H1 (cell line): ENCODE measurements around the gene RGS16. TPM values are rescaled to one million over a fixed set of nuclear protein-coding genes. Genes with fewer than 3 reads are reported as not detected.

Experiments used
- CEBPB ChIP-seq: IDR thresholded peaks from 2 replicates; pipeline ENCODE4 v1.6.1; 2012; ENCODE audit warnings: low read depth, low read length
- CHD1 ChIP-seq: IDR thresholded peaks from 2 replicates; pipeline ENCODE4 v1.6.1; 2012; ENCODE audit warnings: low read depth, low read length, improper control_type of control experiment
- EZH2 ChIP-seq: fragments of 200-600 bp; sonication (generic); IDR thresholded peaks from 2 replicates; pipeline ENCODE4 v1.7.1; 2012; ENCODE audit warnings: low read depth, mild to moderate bottlenecking, moderate library complexity, low read length, inconsistent platforms; ENCODE audit not compliant: severe bottlenecking
- PHF8 ChIP-seq: fragments of 200-600 bp; sonication (generic); conservative IDR thresholded peaks from 2 replicates; pipeline ENCODE4 v1.7.1; 2012; ENCODE audit warnings: low read depth, mild to moderate bottlenecking, inconsistent platforms, low read length, moderate library complexity
- SP1 ChIP-seq: IDR thresholded peaks from 2 replicates; pipeline ENCODE4 v1.6.1; 2011; ENCODE audit warnings: low read depth, low read length
- YY1 ChIP-seq: IDR thresholded peaks from 2 replicates; pipeline ENCODE4 v1.6.1; 2011; ENCODE audit warnings: low read depth, mild to moderate bottlenecking, low read length
- polyA plus RNA-seq, 7 experiments: library from polyadenylated mRNA; depleted of rRNA in 3 of 7; stranded (reverse) in 5 of 7; unstranded in 2 of 7; fragments of >200 nt in 5 of 7; fragments of 200-250 nt in 2 of 7; gene quantifications; 1 replicate in 5 of 7; 2 replicates in 1 of 7; 4 replicates in 1 of 7; pipeline versions ENCODE4 v1.2.1 to v1.2.3, GENCODE V29; 2011 to 2013; ENCODE audit warnings: missing spikeins in 2 of 7, mixed read lengths in 2 of 7
- total RNA-seq: library from RNA; stranded (reverse); fragmentation: NEBNext Ultra II Directional; extraction: Animal tissue kit (Norgen Biotek cat#: 25700); gene quantifications from 2 replicates; pipeline ENCODE4 v1.2.1, GENCODE V29; 2021
- TF ChIP-seq, protein P1 (sequence below): fragments of 300-600 bp; sonication (generic); IDR thresholded peaks from 2 replicates; pipeline ENCODE4 v1.7.1; 2012; ENCODE audit warnings: low read length, moderate library complexity, mild to moderate bottlenecking, inconsistent platforms; ENCODE audit not compliant: insufficient replicate concordance

RGS16 gene
- total and polyA plus RNA-seq, 2 of the 8 experiments (the other 6 are each of a cell fraction or from before 2014, with no cell fraction given): 5.7 to 9.8 TPM

DNA sequence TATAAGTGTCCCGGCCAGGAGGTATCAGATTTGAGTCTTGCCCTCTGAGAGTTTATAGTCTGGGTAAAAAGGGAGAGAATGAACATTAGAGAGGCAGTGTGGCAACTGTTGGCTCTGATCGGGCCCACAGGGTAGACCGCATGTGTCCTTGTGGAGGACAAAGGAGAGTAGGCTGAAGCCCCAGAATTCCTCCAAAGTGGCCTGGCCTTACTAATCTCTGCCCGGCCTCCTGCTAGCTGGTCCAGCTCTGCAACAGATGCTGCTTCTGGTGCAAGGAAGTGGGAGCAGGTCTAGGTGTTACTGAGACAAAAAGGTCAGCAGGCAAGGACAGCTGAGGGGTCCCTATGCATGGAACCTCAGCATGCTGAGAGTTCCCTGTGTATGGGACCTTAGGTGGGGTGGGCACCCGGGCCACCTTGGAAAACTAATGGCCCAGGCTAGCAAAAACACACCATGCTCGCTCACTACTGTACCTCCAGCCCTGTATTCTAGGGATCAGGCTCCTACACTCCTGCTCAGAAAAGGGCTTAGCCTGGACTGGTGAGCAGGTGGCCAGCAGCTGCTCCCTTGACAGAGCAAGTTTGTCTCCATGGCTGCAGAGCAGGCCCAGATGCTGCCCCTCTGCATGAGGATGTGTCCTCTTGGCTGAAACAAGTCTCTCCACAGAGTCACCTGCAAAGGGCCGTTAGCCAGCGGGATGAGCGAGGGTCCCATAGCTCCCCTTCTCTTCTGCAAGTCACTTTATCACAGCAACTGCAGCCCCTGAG is 30.3 kb upstream of the RGS16 start (continued):
- TF ChIP-seq, protein P1, sequence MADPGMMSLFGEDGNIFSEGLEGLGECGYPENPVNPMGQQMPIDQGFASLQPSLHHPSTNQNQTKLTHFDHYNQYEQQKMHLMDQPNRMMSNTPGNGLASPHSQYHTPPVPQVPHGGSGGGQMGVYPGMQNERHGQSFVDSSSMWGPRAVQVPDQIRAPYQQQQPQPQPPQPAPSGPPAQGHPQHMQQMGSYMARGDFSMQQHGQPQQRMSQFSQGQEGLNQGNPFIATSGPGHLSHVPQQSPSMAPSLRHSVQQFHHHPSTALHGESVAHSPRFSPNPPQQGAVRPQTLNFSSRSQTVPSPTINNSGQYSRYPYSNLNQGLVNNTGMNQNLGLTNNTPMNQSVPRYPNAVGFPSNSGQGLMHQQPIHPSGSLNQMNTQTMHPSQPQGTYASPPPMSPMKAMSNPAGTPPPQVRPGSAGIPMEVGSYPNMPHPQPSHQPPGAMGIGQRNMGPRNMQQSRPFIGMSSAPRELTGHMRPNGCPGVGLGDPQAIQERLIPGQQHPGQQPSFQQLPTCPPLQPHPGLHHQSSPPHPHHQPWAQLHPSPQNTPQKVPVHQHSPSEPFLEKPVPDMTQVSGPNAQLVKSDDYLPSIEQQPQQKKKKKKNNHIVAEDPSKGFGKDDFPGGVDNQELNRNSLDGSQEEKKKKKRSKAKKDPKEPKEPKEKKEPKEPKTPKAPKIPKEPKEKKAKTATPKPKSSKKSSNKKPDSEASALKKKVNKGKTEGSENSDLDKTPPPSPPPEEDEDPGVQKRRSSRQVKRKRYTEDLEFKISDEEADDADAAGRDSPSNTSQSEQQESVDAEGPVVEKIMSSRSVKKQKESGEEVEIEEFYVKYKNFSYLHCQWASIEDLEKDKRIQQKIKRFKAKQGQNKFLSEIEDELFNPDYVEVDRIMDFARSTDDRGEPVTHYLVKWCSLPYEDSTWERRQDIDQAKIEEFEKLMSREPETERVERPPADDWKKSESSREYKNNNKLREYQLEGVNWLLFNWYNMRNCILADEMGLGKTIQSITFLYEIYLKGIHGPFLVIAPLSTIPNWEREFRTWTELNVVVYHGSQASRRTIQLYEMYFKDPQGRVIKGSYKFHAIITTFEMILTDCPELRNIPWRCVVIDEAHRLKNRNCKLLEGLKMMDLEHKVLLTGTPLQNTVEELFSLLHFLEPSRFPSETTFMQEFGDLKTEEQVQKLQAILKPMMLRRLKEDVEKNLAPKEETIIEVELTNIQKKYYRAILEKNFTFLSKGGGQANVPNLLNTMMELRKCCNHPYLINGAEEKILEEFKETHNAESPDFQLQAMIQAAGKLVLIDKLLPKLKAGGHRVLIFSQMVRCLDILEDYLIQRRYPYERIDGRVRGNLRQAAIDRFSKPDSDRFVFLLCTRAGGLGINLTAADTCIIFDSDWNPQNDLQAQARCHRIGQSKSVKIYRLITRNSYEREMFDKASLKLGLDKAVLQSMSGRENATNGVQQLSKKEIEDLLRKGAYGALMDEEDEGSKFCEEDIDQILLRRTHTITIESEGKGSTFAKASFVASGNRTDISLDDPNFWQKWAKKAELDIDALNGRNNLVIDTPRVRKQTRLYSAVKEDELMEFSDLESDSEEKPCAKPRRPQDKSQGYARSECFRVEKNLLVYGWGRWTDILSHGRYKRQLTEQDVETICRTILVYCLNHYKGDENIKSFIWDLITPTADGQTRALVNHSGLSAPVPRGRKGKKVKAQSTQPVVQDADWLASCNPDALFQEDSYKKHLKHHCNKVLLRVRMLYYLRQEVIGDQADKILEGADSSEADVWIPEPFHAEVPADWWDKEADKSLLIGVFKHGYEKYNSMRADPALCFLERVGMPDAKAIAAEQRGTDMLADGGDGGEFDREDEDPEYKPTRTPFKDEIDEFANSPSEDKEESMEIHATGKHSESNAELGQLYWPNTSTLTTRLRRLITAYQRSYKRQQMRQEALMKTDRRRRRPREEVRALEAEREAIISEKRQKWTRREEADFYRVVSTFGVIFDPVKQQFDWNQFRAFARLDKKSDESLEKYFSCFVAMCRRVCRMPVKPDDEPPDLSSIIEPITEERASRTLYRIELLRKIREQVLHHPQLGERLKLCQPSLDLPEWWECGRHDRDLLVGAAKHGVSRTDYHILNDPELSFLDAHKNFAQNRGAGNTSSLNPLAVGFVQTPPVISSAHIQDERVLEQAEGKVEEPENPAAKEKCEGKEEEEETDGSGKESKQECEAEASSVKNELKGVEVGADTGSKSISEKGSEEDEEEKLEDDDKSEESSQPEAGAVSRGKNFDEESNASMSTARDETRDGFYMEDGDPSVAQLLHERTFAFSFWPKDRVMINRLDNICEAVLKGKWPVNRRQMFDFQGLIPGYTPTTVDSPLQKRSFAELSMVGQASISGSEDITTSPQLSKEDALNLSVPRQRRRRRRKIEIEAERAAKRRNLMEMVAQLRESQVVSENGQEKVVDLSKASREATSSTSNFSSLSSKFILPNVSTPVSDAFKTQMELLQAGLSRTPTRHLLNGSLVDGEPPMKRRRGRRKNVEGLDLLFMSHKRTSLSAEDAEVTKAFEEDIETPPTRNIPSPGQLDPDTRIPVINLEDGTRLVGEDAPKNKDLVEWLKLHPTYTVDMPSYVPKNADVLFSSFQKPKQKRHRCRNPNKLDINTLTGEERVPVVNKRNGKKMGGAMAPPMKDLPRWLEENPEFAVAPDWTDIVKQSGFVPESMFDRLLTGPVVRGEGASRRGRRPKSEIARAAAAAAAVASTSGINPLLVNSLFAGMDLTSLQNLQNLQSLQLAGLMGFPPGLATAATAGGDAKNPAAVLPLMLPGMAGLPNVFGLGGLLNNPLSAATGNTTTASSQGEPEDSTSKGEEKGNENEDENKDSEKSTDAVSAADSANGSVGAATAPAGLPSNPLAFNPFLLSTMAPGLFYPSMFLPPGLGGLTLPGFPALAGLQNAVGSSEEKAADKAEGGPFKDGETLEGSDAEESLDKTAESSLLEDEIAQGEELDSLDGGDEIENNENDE: no peak
- TF ChIP-seq SP1: no peak
- no peak for TF ChIP-seq YY1
- TF ChIP-seq EZH2: no peak
- TF ChIP-seq PHF8: no peak
- TF ChIP-seq CEBPB: no peak
- TF ChIP-seq CHD1: no peak
- TF ChIP-seq, all 59 proteins: peak for 0
